Amniotic stem cell (primary cell): Measurements from ENCODE around the gene LGR6.
A peak's percentile ranks its signal among the peaks of the same experiment; 100 is the strongest.
"Not testable (repeated sequence)": the region's sequence is repeated elsewhere in the genome, so short reads cannot be mapped to it uniquely, and the experiment has no call there.

Source experiments
- DNase-seq: peaks from one replicate; lab custom pipeline; 2025; lab: John Stamatoyannopoulos, UW

LGR6 gene

DNA sequence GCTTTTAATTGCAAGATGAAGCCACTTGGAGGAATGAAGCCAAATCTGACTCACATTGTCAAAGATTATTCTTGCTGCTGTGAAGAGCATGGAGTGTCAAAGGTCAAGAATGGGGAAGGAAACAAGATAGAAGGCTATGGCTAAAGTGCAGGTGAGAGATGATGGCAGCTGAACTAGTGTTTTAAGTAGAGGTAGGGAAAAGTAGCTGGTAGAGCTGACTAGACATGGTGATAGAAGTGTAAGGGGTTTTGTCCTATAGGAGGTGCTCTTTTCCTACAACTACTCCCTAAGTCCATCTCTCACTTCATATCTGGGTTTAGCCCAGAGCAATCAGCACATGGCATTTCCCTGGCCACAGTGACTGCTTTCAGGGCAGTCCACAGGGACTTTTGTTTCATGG, 136.3 kb downstream of the LGR6 start:
- no peak for DNase-seq

DNA sequence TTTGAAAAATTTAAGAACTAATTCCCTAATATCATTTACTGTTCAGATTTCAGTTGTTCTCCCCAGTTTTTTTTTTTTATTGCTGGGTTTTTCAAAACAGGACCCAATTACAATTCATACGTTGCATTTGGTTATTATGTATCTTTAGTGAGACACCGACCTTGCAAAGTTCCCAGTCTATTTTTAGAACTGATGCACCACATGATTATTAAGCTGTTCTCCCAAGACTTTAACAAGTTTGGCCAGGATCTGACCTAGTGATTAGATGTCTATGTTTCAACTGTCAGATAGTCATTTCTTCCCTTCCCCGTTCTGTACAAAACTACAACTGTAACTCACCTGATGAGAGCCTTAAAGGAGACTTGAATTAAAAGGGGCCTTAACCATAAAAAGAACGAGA, 140.3 kb downstream of the LGR6 start:
- no peak for DNase-seq

DNA sequence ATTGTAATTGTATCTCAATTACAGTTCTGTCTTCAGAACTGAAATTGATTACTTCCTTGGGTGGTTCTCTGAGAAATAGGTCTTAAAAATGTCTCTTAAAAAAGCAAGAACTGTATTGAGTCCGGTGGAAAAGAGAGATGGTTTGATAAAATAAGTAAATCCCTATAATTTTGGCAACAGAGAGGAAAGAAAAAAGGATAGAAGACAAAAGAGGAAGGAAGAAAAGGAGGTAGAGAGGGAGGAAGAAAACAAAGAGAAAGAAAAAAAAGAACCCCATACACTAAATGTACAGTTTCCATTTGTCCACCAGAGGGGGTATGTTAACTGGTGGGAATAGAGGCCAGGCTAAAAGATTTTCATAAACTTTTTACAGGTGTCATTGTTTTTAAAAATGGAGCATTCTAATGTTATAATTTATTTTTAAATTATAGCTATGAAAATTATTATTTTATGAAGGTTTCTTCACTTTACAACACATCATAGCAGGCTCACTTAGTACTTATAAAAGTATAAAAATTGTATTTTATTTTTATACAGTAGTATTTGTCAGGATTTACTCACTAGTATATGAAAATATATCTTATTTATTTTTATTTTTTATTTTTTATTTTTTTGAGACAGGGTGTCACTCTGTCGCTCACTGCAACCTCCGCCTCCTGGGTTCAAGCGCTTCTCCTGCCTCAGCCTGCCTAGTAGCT, 150.2 kb downstream of the LGR6 start:
- peak; percentile 50 for DNase-seq

GRCh38 chr1:202348005-202348508, 154.5 kb downstream of the LGR6 start:
- DNase-seq: no peak

- peak; percentile 99 for DNase-seq
Measured at GRCh38 chr1:202348509-202349205, 155.1 kb downstream of the LGR6 start, which contains the start of gene PPP1R12B. Gene PPP1R12B, plus strand, starts transcription at chr1:202348699. Its CDS starts 153 bp downstream, at chr1:202348852.

GRCh38 chr1:202349206-202349928, 155.8 kb downstream of the LGR6 start:
- DNase-seq: peak; percentile 42

GRCh38 chr1:202351725-202352124, 158.1 kb downstream of the LGR6 start:
- DNase-seq: no peak

DNA sequence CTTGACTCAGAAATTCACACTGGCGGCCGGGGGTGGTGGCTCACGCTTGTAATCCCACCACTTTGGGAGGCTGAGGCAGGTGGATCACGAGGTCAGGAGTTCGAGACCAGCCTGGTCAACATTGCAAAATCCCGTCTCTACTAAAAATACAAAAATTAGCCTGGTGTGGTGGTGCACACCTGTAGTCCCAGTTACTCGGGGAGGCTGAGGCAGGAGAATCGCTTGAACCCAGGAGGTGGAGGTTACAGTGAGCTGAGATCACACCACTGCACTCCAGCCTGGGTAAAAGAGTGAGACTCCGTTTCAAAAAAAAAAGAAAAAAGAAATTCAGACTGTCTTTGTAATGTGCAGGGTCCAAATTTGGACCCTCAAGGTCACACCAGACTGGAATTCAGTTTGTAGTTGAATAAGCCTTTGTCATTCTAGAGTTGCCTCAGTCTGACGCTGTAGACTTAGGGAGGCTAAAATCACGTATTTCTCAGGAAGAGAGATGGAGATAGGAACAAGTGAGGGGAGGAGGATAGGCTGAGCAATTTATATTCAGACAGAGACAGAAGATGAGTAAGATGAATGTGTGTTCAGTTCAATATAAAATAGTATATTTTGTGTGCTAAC, 159.1 kb downstream of the LGR6 start:
- DNase-seq: not testable (repeated sequence)

GRCh38 chr1:202355944-202356553, 162.4 kb downstream of the LGR6 start:
- no peak for DNase-seq

DNA sequence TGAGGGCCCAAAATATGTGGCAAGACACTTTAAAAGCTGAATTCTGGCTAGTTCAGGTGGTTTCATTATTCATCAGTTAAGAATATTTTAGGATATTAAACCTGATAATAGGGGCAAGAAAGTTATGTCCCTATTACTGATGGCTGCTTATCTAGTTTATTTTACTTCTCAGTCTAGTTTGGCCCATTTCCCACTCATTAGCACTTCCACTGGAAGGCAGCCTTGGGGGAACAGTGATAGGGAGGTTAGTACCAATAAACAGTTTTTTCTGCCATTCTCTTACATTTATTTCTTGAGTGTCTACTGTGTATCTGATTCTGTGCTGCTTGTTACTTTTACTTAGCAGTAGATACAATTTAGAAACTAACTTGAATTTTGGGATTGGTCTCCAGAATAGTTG, 163.9 kb downstream of the LGR6 start:
- DNase-seq: no peak

DNA sequence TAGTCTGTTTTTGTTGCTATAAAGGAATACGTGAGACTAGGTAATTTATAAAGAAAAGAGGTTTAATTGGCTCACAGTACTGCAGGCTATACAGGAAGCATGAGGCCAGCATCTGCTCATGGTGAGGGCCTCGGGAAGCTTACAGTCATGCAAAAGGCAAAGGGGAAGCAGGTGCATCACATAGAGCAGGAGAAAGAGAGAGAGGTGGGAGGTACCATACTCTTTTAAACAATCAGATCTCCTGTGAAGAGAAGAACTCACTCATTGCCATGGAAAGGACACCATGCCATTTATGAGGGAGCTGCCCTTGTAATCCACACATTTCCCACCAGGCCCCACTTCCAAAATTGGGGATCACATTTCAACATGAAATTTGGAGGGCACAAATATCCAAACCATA, 167.6 kb downstream of the LGR6 start:
- no peak for DNase-seq

DNA sequence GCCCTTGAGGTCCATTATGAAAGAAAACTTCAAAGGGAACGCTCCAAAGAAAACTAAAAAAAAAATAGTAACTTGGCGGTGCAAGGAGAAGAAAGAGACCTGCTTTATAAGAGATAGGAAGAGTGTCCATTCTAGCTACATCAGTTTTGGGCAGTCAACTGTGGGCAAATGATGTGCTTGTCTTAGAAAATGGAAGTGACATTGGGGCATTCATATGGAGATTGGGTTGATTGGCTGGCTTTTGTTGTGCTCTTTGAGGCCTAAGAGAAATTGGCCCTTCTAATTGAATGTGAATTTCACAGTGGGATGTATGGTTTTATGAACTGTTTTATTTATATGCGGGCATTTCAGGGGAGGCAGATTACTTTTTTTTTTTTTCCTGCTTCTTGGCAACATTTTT, 168.1 kb downstream of the LGR6 start:
- DNase-seq: no peak

- no peak for DNase-seq
Measured at GRCh38 chr1:202362212-202362611, 168.6 kb downstream of the LGR6 start.

GRCh38 chr1:202365092-202365815, 171.7 kb downstream of the LGR6 start:
- DNase-seq: no peak

DNA sequence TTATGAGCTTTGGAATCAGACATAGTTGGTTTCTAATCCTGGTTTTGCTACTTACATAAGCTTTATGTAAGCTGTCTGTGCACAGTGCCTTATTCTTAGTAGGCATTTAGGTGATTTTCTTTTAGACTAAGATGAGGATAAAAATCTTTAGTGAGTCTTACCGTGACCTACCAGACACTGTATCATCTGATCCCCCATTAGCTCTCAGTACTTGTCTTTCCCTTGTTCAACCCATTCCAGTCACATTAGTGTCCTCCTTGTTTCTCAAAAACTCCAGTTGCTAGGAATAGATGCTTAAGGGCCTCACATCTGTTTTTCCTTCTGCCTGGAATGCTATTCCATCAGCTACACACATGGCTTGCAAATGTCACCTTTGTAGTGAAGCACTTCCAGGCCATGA, 173.7 kb downstream of the LGR6 start:
- no peak for DNase-seq
